GM13976 (cell line): ENCODE results near the gene ABLIM1.

Source experiments
- DNase-seq: peaks from one replicate; pipeline ENCODE4 v3.0.0; 2012; ENCODE audit warnings: low spot score
- CTCF ChIP-seq: IDR thresholded peaks from 2 replicates; pipeline ENCODE4 v1.5.1; 2012; ENCODE audit warnings: borderline replicate concordance, mild to moderate bottlenecking; ENCODE audit not compliant: insufficient read depth; ENCODE audit errors: extremely low read depth, missing control alignments, control extremely low read depth
- in situ Hi-C: fragments of 300-500 bp; cut with MboI; formaldehyde crosslinking; loops from one replicate; pipeline ENCODE4 v1.12.0; 2022; ENCODE audit warnings: low sequenced_read_pairs, mixed read lengths, inconsistent platforms; ENCODE audit not compliant: unreplicated experiment

The ABLIM1 gene

GRCh38 chr10:114643158-114643557, 14.9 kb downstream of the ABLIM1 start:
- in situ Hi-C loops = no loop called here
- no peak for TF ChIP-seq CTCF
- no peak for DNase-seq

GRCh38 chr10:114642729-114643128, 15.3 kb downstream of the ABLIM1 start:
- in situ Hi-C loops = no loop called here
- no peak for TF ChIP-seq CTCF
- DNase-seq = no peak

GRCh38 chr10:114638821-114639625, 19.1 kb downstream of the ABLIM1 start:
- in situ Hi-C loops = no loop called here
- DNase-seq = no peak
- TF ChIP-seq CTCF = no peak

- in situ Hi-C loops = no loop called here
- TF ChIP-seq CTCF = no peak
- no peak for DNase-seq
Measured at GRCh38 chr10:114635797-114636550, 22.1 kb downstream of the ABLIM1 start.

DNA sequence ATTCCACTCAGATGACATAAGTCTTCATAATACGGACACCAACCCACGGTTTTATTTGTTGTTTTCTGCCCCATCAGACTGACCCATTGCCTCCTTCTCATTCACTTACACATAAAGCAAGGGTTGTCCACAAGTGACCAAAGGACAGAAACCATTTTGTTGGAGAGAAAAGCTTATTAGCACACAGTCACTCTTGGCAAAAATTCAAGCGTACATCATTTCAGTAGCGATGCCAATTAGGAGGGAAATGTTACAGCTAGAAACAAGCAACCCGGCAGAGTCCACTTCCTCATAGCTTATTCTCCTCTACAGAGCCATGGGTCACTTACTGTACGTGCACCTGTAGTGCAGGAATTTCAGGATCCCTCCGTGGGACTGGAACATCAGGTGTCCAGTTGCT, 23.0 kb downstream of the ABLIM1 start:
- DNase-seq = no peak

DNA sequence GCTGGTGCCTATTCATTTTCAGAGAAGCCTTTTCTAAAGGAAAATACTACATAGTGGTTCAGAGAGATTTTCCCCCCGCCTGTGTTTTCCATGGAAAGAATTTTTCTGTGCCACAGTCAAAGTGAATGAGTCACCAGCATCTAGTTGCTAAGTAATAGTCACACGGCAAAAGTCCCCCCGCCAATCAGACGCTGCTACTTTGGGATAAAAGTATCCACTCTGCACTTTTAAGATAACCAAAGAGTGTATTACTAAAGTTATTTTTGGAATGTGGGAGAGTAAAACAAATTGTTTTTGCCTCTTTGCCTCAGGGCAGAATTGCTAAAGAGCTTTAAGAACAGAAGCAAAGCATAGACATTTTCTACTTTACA, 23.5 kb downstream of the ABLIM1 start:
- in situ Hi-C loops = no loop called here
- no peak for DNase-seq
- no peak for TF ChIP-seq CTCF

More for the DNA sequence above, 23.0 kb downstream of the ABLIM1 start:
- in situ Hi-C loops = no loop called here
- TF ChIP-seq CTCF = no peak
